ENCODE measurements around the gene ZNF628. TPM values are rescaled to one million over a fixed set of nuclear protein-coding genes. Genes with fewer than 3 reads are reported as not detected.
"Not testable (repeated sequence)": the region's sequence is repeated elsewhere in the genome, so short reads cannot be mapped to it uniquely, and the experiment has no call there.

ZNF628 gene
- total RNA-seq, 1 donor from 2014 or later: 1.1 TPM

DNA sequence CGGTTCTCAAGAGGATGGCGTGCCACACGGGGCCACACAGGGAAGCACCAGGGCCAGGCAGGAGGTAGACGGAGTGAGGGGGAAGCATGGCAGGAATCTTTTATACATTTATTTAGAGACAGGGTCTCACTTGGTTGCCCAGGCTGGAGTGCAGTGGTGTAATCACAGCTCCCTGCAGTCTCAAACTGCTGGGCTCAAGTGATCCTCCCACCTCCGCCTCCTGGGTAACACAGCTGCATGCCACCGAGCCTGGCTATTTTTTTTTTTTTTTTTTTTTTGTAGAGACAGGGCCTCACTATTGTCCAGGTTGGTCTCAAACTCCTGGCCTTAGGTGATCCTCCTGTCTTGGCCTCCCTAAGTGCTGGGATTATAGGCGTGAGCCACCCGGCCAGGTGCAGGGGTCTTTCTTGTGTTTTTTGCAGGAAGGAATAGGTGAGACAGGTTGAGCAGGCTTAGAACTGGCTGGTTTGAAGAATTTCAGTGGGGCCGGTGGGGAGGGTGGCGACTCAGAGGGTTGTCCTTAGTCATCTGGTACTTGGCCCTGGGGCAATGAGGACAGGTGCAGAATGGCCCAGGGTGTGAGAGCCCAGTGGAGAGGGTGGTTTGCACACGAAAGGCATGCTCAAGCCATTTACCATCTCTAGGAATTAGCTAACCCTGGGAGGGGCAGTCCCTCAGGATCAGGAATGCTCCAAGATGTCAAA, 19.4 kb downstream of the ZNF628 start:
- no peak for DNase-seq (ENCODE audit: low read depth, low spot score)

DNA sequence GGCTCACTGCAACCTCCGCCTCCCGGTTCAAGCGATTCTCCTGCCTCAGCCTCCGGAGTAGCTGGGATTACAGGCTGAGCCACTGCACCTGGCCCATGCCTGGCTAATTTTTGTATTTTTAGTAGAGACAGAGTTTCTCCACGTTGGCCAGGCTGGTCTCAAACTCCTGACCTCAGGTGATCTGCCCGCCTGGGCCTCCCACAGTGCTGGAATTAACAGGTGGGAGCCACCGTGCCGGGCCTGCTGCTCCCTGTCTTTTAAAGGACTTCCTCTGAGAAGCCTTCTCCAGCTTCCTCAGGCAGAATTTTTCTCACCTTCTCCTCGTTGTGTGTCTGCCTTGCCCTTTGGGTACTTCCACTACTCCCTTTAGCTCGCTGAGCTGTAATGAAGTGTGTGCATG, 20.4 kb downstream of the ZNF628 start:
- DNase-seq (ENCODE audit: low read depth, low spot score): not testable (repeated sequence)

DNA sequence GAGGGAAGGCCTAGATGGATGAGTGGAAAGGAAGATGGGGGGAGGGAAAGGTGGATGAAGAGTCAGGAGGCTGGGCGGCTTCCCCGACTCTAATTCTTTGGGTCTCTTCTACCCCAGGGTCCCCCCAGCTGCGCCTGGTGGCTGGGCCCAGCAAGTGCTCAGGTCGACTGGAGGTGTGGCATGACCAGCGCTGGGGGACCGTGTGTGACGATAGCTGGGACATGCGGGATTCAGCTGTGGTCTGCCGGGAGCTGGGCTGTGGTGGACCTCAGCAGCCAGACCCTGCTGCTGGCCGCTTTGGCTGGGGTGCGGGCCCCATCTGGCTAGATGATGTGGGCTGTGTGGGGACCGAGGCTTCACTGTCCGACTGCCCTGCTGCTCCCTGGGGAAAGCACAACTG, 21.3 kb downstream of the ZNF628 start:
- no peak for DNase-seq (ENCODE audit: low read depth, low spot score)

DNA sequence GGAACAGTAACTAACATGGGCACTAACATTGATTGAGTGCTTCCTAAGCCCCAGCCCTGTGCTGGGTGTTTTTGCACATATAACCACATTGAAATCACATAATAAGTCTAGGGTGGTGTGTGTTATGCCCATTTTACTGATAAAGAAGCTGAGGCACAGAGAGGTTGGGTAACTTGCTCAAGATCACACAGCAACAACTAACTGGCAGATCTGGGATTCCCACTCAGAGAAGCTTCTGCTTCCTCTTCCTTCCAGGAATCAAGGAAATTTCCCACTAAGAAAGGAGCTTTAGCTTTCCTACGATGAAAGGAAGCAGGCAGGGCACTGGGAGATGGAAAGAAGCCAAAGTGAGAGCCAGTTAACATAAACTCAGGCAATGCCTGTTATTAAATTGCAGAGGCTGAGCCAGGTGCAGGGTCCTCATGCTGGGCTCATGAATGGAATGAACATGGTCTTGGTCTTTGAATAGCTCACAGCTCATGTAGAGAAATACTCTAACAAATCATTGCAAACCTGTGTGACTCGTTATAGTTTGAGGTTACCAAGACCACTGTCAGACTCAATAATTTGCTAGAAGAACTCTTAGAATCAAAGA, 21.9 kb downstream of the ZNF628 start:
- DNase-seq (ENCODE audit: low read depth, low spot score): no peak

DNA sequence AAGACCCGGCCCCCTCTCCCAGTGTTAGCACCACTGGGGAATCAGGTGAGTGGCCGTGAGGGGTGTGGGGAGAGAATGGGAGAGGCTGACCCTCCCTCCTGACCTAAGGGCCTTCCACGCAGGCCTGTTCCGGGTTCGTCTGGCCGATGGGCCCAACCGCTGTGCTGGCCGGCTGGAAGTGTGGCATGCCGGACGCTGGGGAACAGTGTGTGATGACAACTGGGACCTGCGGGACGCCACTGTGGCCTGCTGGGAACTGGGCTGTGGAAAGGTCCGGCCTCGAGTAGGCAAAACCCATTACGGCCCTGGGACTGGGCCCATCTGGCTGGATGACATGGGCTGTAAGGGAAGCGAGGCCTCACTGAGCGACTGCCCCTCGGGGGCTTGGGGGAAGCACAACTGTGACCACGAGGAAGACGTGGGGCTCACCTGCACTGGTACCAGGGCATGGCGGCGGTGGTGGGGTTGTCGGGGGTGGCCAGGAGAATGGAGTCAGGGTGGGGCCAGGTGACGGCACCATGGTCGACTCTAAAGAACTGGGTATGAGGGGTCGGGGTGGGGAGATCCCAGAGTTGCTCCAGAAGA, 24.0 kb downstream of the ZNF628 start:
- DNase-seq (ENCODE audit: low read depth, low spot score): no peak

DNA sequence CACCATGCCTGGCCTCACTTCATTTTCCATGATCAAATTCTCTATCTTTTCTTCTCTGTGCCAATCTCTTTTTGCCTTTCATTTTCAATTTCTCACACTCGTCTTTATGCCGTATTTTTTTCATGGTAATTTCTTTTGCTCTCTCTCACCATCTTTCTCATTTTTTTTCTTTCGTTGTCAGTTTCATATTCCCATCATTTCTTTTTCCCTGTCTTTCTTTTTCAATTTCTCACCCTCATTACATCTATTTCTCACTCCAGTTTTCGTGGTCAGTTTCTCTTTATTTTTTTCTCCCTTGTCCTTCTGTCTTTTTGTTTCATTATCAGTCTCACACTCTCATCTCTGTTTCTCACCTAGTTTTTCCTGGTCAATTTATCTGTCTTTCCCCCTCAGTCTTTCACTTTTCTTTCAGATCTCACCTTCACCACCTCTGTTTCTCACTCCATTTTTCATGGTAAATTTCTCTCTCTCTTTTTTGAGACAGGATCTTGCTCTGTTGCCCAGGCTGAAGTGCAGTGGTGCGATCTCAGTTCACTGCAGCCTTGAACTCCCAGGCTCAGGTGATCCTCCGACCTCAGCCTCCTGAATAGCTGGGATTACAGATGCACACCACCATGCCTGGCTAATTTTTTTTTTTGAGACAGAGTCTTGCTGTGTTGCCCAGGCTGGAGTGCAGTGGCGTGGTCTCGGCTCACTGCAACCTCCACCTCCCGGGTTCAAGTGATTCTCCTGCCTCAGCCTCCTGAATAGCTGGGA, 26.0 kb downstream of the ZNF628 start:
- DNase-seq (ENCODE audit: low read depth, low spot score): no peak

DNA sequence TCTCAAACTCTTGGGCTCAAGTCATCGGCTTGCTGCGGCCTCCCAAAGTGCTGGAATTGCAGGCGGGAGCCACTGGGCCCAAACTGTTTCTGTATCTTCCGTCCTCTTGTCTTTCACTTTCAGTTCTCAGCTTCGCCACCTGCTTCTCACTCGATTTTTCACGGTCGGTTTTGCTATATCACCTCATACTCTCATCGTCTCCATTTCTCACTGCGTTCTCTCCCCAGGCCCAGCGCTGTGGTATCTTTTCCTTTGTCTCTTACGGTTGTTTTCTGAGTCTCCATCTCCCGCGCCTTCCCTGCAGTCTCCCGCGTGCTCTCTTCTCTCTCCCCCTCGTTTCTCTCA, 26.7 kb downstream of the ZNF628 start:
- no peak for DNase-seq (ENCODE audit: low read depth, low spot score)

DNA sequence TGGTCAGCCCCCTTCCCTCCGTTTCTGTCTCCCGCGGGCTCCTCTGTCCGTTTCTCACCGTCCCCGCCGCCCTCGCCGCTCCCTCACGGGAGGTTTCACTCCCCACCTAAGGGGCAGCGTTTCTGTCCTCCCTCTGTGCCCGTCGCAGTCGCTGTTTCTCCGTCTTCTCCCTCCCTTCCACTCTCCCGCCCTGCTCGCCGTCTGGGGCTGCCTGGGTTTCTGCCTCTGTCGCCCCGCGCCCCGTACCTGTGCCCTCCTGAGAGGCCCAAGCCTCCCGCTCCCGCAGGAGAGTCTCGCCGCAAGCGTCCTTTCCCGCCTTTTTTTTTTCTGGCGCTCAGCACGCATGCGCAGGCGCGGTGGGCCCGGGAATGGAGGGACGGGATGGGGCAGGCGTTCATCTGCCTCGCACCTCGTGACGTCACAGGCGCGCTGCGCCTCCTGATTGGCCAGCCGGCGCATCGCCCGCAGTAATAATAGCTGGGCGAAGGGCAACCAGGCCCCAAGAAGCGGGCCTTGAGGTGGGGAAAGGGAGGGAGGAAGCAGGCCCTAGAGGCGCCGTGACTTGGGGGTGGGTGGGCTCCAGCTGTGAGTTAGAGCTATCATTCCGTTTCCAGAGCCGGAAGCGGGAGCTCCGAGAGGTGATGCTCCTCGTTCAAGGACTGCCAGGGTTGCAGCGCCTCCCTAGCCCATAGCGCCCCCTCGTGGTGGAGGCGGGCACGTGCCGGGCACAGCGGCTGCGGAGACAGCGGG, 27.3 kb downstream of the ZNF628 start:
- DNase-seq (ENCODE audit: low read depth, low spot score): peak; percentile 66

DNA sequence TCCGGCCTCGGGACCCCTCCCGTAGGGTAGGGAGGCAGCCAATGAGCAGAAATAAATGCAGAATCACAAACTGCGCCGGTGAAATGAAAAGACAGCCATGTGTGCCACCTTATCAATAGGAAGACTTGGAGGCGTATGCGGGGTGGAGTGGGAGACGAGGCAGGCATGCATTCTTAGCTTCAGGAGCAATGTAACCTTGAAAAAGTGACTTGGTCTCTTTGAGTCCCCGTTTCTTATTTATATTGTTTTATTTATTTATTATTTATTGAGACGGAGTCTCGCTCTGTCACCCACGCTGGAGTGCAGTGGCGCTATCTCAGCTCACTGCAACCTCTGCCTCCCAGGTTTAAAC, 27.8 kb downstream of the ZNF628 start:
- no peak for DNase-seq (ENCODE audit: low read depth, low spot score)

DNA sequence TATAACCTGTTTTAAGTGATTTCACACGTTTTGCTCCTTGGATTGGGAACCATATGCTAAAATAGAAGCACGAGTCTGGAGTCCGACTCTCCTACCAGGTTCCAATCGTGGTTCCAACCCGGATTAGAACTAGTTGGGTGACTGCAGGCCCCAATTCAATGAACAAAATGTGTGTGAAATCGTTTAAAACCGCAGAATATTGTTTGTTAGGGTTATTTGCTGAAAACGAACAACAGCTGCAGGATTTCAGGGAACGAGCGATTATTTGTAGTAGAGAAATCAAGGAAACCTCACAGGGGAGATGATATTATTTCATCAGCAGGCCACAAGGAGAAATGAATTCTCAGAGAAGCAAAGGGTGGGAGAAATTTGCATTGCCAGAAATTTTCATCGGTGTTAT, 28.6 kb downstream of the ZNF628 start:
- no peak for DNase-seq (ENCODE audit: low read depth, low spot score)

DNA sequence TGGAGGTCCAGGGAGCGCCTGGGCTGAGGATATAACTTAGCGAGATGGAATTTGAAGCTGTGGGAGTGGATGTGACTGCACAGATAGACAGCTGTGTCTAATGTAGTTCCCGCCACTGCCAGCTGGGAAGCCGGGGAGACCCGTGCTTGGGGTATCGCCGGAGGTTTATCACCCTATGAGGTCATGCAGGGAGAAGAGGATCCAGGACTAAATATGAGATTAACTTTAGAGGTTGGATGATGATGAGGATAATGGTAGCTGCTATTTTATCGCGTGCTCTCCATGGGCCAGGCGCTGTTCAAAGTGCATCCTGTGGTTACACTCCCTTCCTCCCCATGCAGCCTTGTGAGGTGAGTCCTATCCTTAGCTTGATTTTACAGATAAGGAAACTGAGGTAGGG, 31.7 kb downstream of the ZNF628 start:
- no peak for DNase-seq (ENCODE audit: low read depth, low spot score)

DNA sequence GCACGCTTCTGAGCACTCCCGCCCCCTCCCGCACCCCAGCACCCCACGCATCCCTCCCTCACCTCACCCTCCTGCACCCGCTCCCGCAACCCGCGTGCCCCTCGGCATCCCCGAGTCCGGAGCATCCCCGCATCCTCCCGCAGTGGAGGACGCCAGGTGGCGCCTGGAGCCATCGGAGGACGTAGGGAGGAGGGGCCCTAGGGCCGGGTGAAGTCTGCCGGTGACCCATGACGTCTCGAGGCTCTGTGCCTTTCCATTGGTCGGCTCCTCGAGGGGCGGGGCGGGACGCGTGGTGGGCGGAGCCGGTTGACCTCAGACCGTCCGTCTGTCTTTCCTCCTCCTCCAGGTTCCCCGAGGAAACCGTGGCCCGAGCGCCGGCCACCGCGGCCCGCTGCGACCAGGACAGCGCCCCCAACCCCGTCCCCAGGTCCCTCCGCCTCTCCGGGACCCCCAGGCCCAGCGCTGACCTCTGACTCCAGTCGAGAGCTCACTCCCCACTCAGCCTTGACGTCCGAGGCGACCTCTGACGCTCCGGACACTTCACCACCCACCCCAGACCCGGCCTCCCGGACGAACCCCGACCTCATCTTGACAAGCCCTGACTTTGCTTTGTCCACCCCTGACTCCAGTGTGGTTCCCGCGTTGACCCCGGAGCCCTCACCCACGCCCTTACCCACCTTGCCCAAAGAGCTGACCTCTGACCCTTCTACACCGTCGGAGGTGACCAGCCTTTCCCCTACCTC, 40.6 kb downstream of the ZNF628 start:
- DNase-seq (ENCODE audit: low read depth, low spot score): peak; percentile 68

DNA sequence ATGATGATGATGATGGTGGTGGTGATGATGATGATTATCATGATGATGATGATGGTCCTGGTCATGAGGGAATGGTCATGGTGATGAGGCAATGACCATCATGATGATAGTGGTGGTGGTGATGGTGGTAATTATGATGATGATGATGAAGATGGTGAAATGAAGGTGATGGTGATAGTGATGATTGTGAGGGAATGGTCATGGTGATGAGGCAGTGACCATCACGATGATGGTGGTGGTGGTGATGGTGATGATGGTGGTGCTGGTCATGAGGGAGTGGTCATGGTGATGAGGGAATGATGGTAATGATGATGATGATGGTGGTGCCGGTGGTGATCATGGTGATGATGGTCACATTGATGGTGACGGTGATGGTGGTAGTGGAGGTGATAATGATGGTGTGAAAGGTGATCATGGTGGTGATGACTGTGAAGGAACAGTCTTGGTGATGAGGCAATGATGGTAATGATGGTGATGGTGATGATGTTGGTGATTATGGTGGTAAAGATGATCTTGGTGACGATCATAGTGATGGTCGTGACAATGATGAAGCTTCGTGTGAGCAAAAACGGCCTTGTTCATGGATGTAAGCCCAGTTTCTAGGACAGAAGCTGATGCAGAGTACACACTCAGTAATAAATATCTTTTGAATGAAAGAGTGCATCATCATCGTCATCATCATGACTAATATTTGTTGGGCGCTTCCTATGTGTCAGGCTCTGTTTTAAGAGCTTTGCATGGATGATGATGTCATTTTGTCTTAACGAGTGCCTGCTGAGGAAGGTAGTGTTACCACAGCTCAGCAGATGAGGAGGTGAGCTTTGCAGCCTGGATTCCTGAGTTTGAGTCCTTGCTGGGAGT, 43.3 kb downstream of the ZNF628 start:
- DNase-seq (ENCODE audit: low read depth, low spot score): no peak

DNA sequence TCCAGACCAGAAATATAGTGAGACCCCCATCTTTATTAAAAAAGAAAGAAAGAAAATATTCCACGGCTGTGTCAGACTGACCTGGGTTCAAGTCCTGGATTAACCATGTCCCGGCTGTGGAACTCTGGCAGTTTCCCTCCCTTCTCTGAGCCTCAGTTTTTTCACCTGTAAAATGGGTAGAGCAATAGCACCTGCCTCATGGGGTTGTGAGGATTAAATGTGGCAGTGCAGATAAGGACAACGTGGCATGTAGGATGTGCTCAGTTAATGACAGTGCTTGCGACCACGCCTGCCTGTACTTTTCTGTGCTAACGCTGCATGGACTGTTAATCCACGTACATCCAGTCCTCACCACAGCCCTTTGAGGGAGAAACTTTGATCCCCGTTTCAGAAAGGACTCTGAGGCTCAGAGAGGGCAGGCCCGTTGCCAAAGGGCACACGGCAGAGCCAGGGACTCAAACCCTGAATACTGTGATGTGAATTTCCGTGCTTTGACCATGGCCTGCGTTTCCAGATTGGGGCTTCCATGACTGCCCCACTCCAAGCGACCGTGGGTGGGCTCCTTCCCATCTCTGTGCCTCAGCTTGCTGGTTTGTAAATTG, 44.4 kb downstream of the ZNF628 start:
- DNase-seq (ENCODE audit: low read depth, low spot score): no peak

DNA sequence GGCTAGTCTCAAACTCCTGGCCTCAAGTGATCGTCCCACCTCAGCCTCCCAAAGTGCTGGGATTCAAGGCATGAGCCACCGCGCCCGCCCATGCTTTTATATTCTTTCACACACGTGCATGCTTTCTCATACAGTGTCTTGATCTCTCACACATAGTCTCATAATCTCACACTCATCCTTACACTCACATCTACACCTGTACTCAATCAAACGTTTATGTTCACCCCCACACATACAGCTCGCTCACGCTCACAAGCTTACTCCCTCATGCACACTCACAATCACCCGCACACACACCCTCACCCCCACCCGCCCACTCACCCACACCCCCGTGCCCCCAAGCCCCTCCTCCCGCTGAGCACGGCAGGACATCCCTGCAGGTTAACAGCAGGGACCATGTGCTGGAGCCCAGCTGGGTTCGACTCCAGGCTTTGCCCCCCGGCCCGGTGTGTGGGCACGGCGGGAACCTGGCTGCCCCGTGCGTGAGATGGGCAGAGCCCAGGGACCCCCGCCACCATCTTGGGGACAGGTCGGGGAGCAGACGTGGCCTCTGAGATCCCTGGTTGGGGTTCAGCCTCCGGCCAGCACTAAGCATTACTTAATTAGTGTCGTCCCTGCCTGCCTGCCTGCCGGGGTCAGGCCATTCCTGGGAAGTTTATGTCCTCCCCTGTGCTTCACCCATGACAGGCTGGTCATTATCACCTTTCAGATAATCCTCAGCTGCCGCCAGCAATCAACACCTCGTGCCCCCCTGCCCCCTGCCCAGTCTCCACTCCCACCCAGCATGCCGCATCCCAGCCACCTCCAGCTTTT, 49.1 kb downstream of the ZNF628 start:
- no peak for DNase-seq (ENCODE audit: low read depth, low spot score)

DNA sequence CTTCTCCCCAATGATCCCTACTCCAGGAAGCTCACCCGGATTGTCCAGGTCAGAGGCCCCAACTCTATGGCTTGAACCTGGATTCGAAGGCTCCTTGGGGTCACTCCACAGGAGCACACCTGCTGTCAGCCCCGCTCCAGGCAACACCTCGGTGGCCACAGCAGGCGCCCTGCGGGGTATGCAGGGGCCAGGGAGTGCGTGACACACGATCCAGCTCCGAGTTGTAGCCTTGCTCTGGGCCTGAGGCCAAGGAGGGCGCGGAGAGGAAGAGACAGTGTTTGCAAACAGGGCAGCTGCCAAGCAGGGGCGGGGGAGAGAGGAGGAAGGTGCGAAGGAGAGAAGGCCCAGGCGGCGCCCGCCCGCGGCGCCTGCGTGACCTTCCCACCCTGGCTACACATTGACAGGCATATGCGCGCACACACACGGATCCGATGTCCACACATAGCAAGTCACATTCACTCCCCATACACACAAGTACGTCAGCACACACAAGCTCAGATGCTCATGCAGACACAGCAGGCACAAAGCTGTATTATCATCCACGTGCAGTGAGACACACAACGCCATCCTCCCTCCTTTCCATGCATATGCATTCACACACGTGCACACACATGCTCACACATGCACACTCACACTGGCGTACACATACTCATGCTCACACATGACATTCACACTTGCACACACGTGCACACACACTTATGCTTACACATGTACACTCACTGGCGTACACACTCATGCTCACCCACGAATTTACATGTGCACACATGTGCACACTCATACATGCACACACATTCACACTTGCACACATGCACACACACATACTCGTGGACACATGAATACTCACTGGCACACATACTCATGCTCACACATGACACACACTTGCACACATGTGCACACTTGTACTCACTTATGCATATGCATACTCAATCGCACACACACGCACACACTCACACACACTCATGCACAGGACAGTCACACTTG, 50.1 kb downstream of the ZNF628 start:
- DNase-seq (ENCODE audit: low read depth, low spot score): no peak

DNA sequence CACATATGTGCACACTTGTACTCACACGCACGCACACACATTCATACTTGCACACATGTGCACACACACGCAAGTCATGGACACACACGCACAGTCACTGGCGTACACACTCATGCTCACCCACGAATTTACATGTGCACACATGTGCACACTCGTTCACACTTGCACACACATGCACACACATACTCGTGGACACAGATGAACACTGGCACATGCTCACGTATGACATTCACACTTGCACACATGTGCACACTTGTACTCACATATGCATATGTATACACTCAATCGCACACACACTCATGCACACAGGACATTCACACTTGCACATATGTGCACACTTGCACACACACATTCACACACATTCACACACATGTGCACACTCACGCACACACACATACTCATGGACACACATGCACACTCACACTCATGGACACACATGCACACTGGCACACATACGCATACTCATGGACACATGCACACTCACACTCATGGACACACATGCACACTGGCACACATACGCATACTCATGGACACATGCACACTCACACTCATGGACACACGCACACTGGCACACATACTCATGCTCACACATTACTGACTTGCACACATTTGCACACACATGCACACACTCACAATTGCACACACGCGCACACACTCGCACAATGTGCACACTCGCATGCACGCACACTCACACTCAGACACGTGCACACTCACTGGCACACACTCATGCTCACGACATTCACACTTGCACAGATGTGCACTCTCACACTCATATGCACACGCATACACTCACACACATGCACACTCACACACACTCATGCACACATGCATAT, 51.0 kb downstream of the ZNF628 start:
- DNase-seq (ENCODE audit: low read depth, low spot score): no peak
